Stimulated activated naive CD4-positive, alpha-beta T cell (primary cell): Measurements from ENCODE around the gene SRSF9.
A peak's percentile ranks its signal among the peaks of the same experiment; 100 is the strongest.

Source experiments
- DNase-seq, 6 experiments: peaks; one replicate each; lab custom pipeline; 2025; lab: John Stamatoyannopoulos, UW

The SRSF9 gene

GRCh38 chr12:120483621-120484020 is 14.1 kb upstream of the SRSF9 start:
- DNase-seq, result no peak

GRCh38 chr12:120481022-120481767 is 11.6 kb upstream of the SRSF9 start:
- no peak for DNase-seq

- no peak for DNase-seq
Observed at GRCh38 chr12:120480211-120480610, 10.7 kb upstream of the SRSF9 start.

GRCh38 chr12:120479458-120479857 is 9.9 kb upstream of the SRSF9 start:
- no peak for DNase-seq

- no peak for DNase-seq
Observed at GRCh38 chr12:120475643-120476042, 6.1 kb upstream of the SRSF9 start.

- no peak for DNase-seq
Observed at GRCh38 chr12:120474616-120474960, 5.0 kb upstream of the SRSF9 start.

GRCh38 chr12:120473807-120474615 is 4.5 kb upstream of the SRSF9 start:
- DNase-seq, result no peak

- no peak for DNase-seq
Observed at GRCh38 chr12:120472521-120472920, 3.0 kb upstream of the SRSF9 start.

GRCh38 chr12:120470150-120470784 is 719 bp upstream of the SRSF9 start:
- DNase-seq, result peak in 1 of 6 experiments; percentile 27

GRCh38 chr12:120468821-120469449 is 613 bp downstream of the SRSF9 start:
- peak in 3 of 6 experiments; percentile 10 to 58 (median 53) for DNase-seq

GRCh38 chr12:120468325-120468820 is 1.2 kb downstream of the SRSF9 start:
- peak in 1 of 6 experiments; percentile 4 for DNase-seq

- no peak for DNase-seq
Observed at GRCh38 chr12:120467439-120467838, 2.1 kb downstream of the SRSF9 start.

- peak in 5 of 6 experiments; percentile 14 to 47 (median 28) for DNase-seq
Observed at GRCh38 chr12:120466560-120467315, 2.8 kb downstream of the SRSF9 start.

GRCh38 chr12:120465756-120466155 is 3.8 kb downstream of the SRSF9 start:
- no peak for DNase-seq

GRCh38 chr12:120463712-120464111 is 5.8 kb downstream of the SRSF9 start:
- no peak for DNase-seq

- no peak for DNase-seq
Observed at GRCh38 chr12:120462099-120462640, 7.4 kb downstream of the SRSF9 start.

- no peak for DNase-seq
Observed at GRCh38 chr12:120460157-120460556, 9.4 kb downstream of the SRSF9 start.

GRCh38 chr12:120457133-120457532 is 12.4 kb downstream of the SRSF9 start:
- DNase-seq, result no peak

GRCh38 chr12:120455302-120455701 is 14.2 kb downstream of the SRSF9 start:
- no peak for DNase-seq

- DNase-seq, result peak in 2 of 6 experiments; percentile 26 to 27
Observed at GRCh38 chr12:120453977-120454376, 15.6 kb downstream of the SRSF9 start.
